HEK293T (cell line): ENCODE results near the gene PHF3.

ENCODE experiments used
- CTCF ChIA-PET: fragments of 350-600 bp; formaldehyde crosslinking; extraction: SDS; loops from one replicate; lab custom pipeline; 2021; ENCODE audit warnings: antibody characterized with exemption, inconsistent platforms; lab: Yijun Ruan, JAX
- POLR2A ChIA-PET: fragments of 350-600 bp; formaldehyde crosslinking; extraction: SDS; loops from one replicate; lab custom pipeline; 2020; ENCODE audit warnings: antibody characterized with exemption, inconsistent platforms; lab: Yijun Ruan, JAX
- DNase-seq: peaks from one replicate; pipeline ENCODE4 v3.0.0; 2012; ENCODE audit warnings: mixed read lengths; ENCODE audit errors: extremely low spot score
- ARNT ChIP-seq: fragments of 450-650 bp; IDR thresholded peaks from 2 replicates; pipeline ENCODE4 v1.6.1; 2017; ENCODE audit warnings: mild to moderate bottlenecking
- BHLHE40 ChIP-seq: fragments of 450-650 bp; IDR thresholded peaks from 2 replicates; pipeline ENCODE4 v1.6.1; 2016; ENCODE audit warnings: mild to moderate bottlenecking, moderate library complexity, borderline replicate concordance
- CTBP1 ChIP-seq: fragments of 450-650 bp; IDR thresholded peaks from 2 replicates; pipeline ENCODE4 v1.6.1; 2016; ENCODE audit warnings: borderline replicate concordance
- ELF4 ChIP-seq: fragments of 450-650 bp; IDR thresholded peaks from 2 replicates; pipeline ENCODE4 v1.6.1; 2017; ENCODE audit warnings: antibody characterized with exemption
- FOXA1 ChIP-seq: fragments of 450-650 bp; IDR thresholded peaks from 2 replicates; pipeline ENCODE4 v1.6.1; 2016; ENCODE audit warnings: mild to moderate bottlenecking
- FOXK2 ChIP-seq: fragments of 450-650 bp; IDR thresholded peaks from 2 replicates; pipeline ENCODE4 v1.6.1; 2016; ENCODE audit warnings: mild to moderate bottlenecking
- FOXM1 ChIP-seq: fragments of 450-650 bp; IDR thresholded peaks from 2 replicates; pipeline ENCODE4 v1.6.1; 2017; ENCODE audit warnings: mild to moderate bottlenecking, borderline replicate concordance
- HDGF ChIP-seq: fragments of 450-650 bp; IDR thresholded peaks from 2 replicates; pipeline ENCODE4 v1.6.1; 2017; ENCODE audit warnings: antibody characterized with exemption, borderline replicate concordance
- L3MBTL2 ChIP-seq: fragments of 450-650 bp; conservative IDR thresholded peaks from 2 replicates; pipeline ENCODE4 v1.6.1; 2016; ENCODE audit warnings: mild to moderate bottlenecking
- LEF1 ChIP-seq: fragments of 450-650 bp; IDR thresholded peaks from 2 replicates; pipeline ENCODE4 v1.6.1; 2017; ENCODE audit warnings: mild to moderate bottlenecking, borderline replicate concordance
- NFRKB ChIP-seq: fragments of 450-650 bp; IDR thresholded peaks from 2 replicates; pipeline ENCODE4 v1.6.1; 2016; ENCODE audit warnings: mild to moderate bottlenecking, moderate library complexity
- SP1 ChIP-seq: fragments of 450-650 bp; IDR thresholded peaks from 2 replicates; pipeline ENCODE4 v1.6.1; 2017
- SUZ12 ChIP-seq: fragments of 450-650 bp; IDR thresholded peaks from 2 replicates; pipeline ENCODE4 v1.6.1; 2016; ENCODE audit warnings: mild to moderate bottlenecking
- TARDBP ChIP-seq: fragments of 450-650 bp; IDR thresholded peaks from 2 replicates; pipeline ENCODE4 v1.6.1; 2016
- ZNF384 ChIP-seq: fragments of 450-650 bp; IDR thresholded peaks from 2 replicates; pipeline ENCODE4 v1.6.1; 2016
- TF ChIP-seq, protein P1 (sequence below): fragments of 450-650 bp; IDR thresholded peaks from 2 replicates; pipeline ENCODE4 v1.6.1; 2016

The PHF3 gene

DNA sequence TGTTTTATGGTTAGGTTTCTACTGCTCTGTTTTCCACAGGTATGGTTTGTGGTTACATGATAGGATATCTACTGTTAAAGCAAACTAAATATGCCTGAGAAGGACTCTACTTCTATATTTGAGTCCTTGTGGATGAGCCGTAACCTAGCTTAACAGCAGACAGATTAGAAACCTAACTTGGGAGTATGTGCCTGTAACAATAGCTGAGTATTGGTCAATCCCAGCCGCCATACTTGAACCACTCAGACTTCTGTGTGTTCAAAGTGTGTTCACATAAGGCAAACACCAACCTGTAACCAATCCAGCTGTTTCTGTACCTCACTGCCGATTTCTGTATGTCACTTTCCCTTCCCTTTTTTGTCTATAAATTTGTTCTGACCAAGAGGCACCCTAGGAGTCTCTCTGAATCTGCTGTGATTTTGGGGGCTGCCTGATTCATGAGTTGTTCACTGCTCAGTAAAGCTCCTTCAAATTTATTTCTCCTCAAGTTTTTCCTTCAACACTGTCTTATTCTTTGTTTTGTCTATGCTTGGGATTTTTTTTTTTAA lies 37.1 kb downstream of the PHF3 start:
- no peak for DNase-seq
- ChIA-PET CTCF (interaction anchor here (0.6 kb wide), 1 partner anchor 157 kb away, joined by 3 read pairs; no protein-coding TSS in a partner anchor), POLR2A (interaction anchor here (1.3 kb wide), 1 partner anchor 37 kb away, joined by 5 read pairs; the partner anchor contains the start of gene PHF3)
- TF ChIP-seq SUZ12, result no peak
- TF ChIP-seq NFRKB, result no peak
- TF ChIP-seq, protein P1, sequence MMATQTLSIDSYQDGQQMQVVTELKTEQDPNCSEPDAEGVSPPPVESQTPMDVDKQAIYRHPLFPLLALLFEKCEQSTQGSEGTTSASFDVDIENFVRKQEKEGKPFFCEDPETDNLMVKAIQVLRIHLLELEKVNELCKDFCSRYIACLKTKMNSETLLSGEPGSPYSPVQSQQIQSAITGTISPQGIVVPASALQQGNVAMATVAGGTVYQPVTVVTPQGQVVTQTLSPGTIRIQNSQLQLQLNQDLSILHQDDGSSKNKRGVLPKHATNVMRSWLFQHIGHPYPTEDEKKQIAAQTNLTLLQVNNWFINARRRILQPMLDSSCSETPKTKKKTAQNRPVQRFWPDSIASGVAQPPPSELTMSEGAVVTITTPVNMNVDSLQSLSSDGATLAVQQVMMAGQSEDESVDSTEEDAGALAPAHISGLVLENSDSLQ, result no peak
- no peak for TF ChIP-seq FOXA1
- no peak for TF ChIP-seq ARNT
- TF ChIP-seq FOXK2, result no peak
- TF ChIP-seq FOXM1, result no peak
- no peak for TF ChIP-seq TARDBP
- no peak for TF ChIP-seq ELF4
- TF ChIP-seq ZNF384, result no peak
- no peak for TF ChIP-seq CTBP1
- TF ChIP-seq LEF1, result no peak
- TF ChIP-seq BHLHE40, result no peak
- no peak for TF ChIP-seq HDGF
- TF ChIP-seq SP1, result no peak
- no peak for TF ChIP-seq L3MBTL2

DNA sequence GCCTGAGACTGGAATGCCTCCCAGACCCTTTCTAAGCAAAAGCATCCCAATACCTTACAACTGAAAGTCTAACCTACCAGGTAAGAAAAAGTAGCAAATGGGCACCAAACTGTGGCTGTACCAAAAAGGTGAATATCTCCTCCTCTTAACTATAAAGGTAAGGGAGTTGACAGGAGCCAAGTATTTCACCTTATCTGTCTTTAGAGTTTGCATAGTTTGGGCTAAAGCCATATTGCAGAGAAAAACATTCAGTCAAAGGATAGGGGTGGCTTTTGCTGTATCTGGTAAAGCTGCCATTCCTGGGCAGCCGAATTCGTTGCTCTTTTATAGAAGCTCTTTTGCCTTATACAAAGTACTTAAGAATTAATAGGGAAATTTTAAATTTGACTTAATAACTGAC lies 38.1 kb downstream of the PHF3 start:
- ChIA-PET CTCF (no interaction called here), POLR2A (no interaction called here)
- DNase-seq, result no peak
- TF ChIP-seq BHLHE40 (no peak), SUZ12 (no peak)

DNA sequence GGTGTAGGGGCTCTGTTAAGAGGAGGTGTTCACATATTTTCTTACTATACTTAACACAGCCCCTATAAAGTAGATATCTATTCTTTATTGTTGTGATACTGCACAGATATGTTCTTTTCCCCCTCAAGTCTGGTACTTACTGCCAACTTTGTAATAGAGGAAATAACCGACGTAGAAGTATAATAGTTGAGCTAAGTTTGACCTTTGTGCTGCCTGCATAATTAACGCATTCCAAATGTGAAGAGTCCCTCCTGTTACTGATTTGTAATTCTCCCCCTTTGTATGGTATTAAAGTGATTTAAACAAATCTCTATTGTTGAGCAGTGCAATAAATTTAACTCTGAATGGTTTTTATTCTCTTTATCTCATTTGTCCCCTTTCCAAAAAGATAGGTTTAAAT lies 39.0 kb downstream of the PHF3 start:
- ChIA-PET POLR2A (no interaction called here), CTCF (no interaction called here)

DNA sequence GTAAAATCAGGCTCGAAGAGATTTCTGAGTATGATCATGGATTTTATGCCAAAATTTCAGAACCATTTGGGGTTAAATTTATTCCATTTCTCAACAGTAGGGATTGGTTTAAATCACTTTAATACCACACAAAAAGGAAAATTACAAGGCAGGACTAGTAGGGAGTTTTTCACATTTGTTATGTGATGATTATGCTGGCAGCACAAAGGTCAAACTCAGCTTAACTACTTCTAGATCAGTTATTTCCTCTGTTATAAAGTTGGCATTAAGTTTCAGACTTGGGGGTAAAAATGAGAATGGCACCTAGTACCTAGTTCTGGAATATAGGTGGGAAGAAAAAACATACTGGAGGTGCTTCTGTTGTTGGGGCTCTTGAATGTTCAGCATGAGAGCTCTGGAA lies 39.5 kb downstream of the PHF3 start:
- TF ChIP-seq, protein P1, result no peak
- no peak for TF ChIP-seq FOXM1
- TF ChIP-seq ELF4, result no peak
- no peak for TF ChIP-seq HDGF
- no peak for TF ChIP-seq FOXK2

More for the DNA sequence above, 39.0 kb downstream of the PHF3 start:
- no peak for TF ChIP-seq NFRKB
- TF ChIP-seq L3MBTL2, result no peak
- DNase-seq, result no peak

DNA sequence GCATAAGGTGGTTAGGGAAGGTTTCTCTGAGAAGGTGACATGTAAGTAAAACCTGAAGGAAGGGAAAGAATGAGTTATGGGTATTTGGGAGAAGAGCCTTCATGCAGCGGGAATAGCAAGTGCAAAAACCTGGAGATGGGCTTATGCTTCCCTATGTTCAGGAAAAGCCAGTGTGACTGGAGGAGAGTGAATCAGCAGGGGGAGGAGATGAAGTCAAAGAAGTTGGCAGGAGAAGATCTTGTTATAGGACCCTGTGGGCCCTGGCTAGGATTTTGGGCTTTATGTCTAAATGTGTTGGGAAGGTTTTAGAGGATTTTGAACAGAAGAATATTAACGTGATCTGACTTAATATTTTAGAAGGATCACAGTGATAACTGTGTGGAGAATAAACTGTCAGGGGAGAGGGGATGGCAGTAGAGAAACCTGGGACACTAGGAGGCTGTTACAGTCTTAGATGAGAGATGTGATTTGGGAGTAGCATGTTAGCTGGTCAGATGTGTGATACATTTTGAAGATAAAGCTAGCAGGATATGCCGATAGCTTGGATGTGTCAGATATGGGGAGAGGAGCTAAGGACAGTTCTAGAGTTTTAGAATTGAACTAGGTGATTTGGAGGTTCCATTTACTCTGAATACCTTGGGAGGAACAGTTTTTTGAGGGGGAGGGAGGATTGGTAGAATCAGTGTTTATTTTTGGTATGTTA lies 41.0 kb downstream of the PHF3 start:
- TF ChIP-seq SUZ12 (no peak), FOXK2 (no peak), SP1 (no peak), NFRKB (no peak), CTBP1 (no peak), ZNF384 (no peak), L3MBTL2 (no peak), FOXM1 (no peak), HDGF (no peak), BHLHE40 (no peak), TARDBP (no peak), LEF1 (no peak)
- TF ChIP-seq, protein P1, result no peak
- DNase-seq, result no peak
- POLR2A ChIA-PET, result no interaction called here
- CTCF ChIA-PET, result no interaction called here

More for the DNA sequence above, 39.5 kb downstream of the PHF3 start:
- CTCF ChIA-PET, result no interaction called here
- no peak for DNase-seq
- POLR2A ChIA-PET, result interaction anchor here (0.5 kb wide), 1 partner anchor 12 kb away, joined by 3 read pairs; no protein-coding TSS in a partner anchor

DNA sequence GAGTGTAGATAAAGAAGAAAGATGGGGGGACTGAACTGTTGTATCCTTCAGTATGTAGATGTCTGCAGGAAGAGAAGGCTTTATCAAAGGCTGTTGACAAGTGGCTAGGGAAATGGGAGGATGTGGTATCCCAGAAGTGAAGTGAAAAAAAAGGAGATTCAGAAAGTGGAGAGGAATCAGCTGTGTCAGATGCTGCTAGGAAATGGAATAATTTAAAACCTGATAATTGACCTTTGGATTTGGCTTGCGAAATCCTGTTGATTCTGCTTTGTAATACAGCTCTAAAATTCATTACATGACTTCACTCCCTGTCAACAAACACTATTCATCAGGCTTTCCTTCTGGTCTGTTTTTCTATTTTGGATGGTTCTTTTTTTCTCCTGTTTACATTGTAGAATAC lies 41.7 kb downstream of the PHF3 start:
- DNase-seq, result no peak
- TF ChIP-seq SP1 (no peak), BHLHE40 (no peak), FOXM1 (no peak), NFRKB (no peak), CTBP1 (no peak), FOXA1 (no peak), L3MBTL2 (no peak), ZNF384 (no peak), HDGF (no peak)
- ChIA-PET CTCF (no interaction called here), POLR2A (no interaction called here)
